SU-DHL-6 (cell line): ENCODE data around the gene CHCHD1.

Experiments used
- CTCF ChIP-seq: fragments of 200-600 bp; sonication (generic); IDR thresholded peaks from one replicate; pipeline ENCODE4 v1.5.1; 2017; ENCODE audit warnings: antibody characterized with exemption, mild to moderate bottlenecking, low read length, moderate library complexity; ENCODE audit not compliant: insufficient read depth, poor library complexity, severe bottlenecking
- EZH2phosphoT487 ChIP-seq: fragments of 200-600 bp; sonication (generic), shearing (Covaris generic); conservative IDR thresholded peaks from 2 replicates; pipeline ENCODE4 v1.6.1; 2018; ENCODE audit warnings: mild to moderate bottlenecking, antibody characterized with exemption, low read length, moderate library complexity, mixed read lengths

GRCh38 chr10:73808021-73808815, 26.4 kb downstream of the CHCHD1 start:
- TF ChIP-seq CTCF (no peak), EZH2phosphoT487 (no peak)
